ENCODE results near the gene LSG1.
"Not testable (repeated sequence)": the region's sequence is repeated elsewhere in the genome, so short reads cannot be mapped to it uniquely, and the experiment has no call there.

LSG1 gene

DNA sequence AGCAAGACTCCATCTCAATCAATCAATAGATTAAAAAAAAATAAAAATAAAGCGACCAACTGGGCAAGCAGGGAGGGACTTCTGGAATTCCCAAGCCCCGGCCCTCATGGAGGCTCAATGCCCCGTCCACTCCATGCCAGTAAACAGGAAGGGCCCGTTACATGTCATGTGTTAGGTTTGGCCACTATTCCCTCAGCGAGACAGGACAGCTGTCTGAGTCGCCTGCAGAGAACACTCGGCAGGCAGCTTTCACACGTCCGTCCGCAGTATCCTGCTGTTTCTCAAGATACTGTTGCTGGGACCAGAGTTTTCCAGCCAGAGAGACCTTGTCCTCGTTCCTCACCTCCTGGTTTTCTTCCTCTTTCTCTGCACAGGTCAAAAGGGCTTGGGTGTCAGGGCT lies 56.8 kb downstream of the LSG1 start:
- FAIRE-seq, result no peak

DNA sequence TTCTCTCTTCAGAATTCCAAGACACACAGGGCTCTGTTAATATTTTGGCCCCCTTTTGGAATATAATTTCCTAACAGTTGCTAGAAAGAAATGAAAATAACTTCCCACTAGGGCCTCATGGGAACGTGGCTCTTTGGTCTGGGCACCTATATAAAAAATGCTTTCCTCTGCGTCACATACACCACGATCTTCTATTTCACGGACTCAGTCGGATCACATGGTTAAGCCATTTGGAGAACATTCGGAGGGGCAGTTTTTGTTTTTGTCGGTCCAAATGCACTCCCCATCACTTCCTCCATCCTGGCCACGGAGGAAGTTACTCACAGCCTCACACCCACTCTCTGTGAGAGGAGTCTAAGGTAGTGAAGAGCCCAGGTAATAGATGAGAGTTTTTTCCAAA lies 59.8 kb downstream of the LSG1 start:
- FAIRE-seq, result no peak

DNA sequence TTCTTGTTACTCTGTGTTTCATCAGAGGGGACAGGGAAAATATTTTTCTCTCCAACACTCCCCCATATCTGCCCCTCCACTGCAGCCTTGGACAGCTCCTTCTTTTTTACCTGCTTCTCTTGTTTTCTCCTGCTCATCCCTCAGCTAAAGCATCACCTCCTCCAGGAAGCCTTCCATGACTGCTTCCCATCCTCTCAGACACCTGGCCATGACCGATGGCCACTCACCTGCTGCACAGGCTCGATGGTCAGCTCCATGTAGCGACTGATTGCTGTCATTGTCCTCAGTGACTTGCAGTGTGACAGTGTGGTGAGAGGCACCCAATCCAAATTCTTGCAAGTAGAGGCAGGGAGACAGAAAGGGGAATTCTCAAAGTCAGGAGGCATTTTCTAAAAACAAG lies 61.3 kb downstream of the LSG1 start:
- FAIRE-seq, result no peak

DNA sequence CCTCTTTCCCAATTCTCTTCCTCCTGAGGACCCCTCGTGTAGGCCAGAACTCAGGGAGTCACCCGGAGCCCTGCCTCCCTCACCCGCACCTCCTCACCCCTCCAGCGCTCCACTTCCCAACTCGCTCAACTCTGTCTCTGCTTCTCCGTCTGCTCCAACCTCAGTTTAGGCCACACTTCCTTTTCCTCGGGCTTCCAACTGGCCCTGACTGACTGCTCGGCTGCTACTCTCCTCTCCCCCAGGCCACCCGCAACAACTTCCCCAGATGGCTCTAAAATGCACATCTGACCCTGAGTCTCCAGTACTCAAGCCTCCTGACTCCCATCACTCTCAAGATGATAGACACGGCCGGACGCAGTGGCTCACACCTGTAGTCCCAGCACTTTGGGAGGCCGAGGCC lies 62.4 kb downstream of the LSG1 start:
- FAIRE-seq, result no peak

DNA sequence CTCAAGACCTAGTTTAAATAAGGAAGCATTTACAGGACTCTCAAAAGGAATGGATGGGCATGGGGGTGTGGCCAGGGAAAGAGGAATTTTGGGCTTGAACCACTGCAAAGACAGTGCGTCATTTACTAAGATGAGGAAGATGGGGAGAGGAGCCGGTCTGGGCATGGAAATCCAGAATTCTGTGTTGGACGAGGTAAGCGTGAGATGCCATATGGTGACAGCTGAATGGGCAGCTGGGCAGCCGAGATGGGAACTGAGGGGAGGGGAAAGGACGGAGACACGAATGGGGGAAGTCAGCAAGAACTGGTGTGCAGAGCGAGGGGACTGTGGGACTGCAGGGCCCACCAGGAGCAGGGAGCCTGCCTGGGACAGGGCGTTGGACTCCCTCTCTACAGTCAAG lies 63.0 kb downstream of the LSG1 start:
- FAIRE-seq, result no peak

DNA sequence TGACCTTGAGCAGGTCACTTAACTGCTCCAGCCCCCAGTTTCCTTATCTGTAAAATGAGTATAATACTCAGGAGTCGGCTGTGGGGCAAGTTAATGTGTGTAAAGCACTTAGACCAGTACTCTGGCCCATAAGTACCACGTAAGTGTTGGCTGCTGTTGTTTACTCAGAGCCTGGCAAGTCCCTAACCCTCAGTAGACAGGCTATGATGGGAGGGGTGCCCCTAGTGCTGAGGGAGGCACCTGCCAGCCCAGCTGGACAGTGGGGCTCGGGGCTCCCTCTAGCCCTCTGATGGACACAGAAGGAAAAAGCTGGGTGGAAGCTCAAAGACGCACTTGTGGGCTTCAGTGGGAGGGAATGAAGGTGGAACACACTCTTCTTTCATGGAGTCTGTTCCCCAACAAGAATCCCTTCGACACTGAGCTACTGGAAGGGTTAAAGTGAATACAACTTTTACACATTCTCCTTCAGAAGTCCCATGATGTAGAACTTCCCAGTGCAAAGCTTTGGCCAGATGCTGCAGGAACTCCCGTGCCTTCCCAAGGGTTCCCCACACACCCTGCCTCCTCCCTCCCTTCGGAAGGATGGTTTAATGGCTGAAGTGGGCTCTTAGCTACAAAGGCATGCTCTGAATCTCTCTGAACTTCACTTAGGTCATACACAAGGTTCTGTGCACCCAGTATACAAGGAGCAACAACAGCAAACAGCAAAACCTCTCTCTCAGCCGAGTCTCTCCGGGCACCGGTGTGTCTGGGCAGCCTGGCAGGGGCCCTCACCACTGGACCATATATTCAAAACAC lies 64.2 kb downstream of the LSG1 start:
- FAIRE-seq, result no peak

DNA sequence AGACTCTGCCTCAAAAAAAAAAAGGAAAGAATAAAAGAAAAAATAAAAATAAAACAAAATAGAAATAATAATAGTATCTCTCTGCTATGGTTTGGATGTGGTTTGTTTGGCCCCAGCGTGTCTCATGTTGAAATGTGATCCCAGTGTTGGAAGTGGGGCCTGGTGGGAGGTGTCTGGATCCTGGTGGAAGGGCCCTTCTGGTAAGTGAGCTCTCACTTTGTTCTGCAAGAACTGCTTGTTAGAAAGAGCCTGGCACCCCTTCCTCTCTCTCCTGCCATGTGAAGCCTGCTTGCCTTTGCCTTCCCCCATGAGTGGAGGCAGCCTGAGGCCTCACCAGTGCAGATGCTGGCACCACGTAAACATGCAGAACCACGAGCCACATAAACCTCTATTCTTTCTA lies 65.0 kb downstream of the LSG1 start:
- FAIRE-seq, result no peak

DNA sequence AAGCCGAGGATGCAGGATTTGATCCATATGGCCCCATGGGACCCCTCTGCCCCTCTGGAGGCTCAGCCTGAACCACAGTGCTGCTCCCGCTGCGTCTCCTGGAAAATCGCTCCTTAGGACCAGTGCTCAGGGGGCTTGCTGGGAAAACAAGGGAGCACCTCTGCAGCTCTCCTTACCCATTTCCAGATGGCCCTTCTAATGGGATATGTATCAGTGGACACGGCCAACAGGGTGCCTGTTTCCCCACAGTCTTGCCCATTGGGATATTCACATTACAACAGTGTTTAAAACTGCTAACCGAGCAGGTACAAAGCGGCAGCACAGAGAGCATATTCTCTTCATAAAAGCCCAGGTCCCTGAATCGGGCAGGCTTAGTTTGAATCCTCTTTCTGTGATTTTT lies 65.8 kb downstream of the LSG1 start:
- no peak for FAIRE-seq

DNA sequence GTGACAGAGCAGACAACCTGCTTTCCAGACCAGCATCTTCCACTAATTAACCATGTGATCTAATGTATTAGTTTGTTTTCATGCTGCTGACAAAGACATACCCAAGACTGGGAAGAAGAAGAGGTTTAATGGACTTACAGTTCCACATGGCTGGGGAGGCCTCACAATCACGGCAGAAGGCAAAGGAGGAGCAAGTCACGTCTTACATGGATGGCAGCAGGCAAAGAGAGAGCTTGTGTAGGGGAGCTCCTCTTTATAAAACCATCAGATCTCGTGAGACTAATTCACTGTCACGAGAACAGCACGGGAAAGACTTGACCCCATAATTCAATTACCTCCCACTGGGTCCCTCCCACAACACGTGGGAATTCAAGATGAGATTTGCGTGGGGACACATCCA lies 66.7 kb downstream of the LSG1 start:
- not testable (repeated sequence) for FAIRE-seq

DNA sequence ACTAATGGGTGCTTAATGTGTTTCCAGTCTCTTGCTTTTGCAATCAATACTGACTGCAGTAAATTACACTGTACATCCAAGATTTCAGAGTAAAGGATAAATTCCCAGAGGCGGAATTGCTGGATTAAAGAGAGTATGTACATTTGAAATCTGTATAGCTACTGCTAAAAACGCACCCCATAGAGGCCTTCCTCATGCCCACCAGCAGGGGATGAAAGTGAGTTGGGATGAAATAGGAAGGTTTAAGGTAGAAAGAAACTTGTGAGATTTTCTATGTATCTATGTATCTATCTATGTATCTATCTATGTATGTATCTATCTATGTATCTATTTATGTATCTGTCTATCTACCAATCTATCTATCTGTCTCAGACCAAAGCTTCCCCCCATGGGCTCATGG lies 67.2 kb downstream of the LSG1 start:
- no peak for FAIRE-seq

DNA sequence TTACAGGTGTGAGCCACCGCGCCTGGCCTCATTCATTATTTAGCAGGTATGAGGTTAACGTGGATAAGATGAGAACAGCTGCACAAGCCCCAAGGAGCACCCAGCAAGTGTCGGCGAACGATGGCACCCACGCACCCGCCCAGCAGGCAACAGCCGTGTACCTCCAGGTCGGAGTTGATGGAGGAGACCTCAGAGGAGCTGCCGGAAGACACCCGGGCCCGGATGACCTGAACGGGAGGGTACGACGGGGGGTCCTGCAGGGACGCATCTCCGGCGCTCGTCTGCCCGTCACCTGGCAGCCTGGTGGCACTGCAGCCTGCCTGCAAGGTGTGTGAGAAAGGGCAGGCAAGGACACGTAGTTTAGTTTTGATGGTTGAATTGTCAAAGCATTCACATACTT lies 67.9 kb downstream of the LSG1 start:
- FAIRE-seq, result no peak

DNA sequence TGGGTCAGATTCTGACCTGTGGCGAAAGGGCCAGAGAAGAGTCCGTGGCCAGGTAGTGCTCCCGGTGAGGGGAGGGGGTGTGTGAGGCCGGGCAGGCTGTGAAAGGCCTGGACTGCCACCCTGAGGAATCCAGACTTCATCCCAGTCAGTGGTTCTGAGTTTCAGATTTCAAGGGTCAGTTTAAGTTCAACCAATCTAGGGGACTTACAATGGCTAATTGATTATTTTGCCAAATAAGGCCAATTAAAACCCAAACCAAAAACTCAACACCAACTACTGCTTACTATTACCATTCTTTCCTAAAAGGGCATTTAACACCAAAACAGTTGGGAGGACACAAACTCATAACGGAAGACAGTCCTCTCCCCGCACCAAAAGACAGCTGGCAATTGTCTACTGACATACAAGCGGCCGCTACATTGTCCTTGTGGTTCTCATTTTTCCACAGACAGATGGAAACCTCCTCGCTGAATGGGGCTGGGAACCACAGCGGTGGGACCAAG lies 69.3 kb downstream of the LSG1 start:
- no peak for FAIRE-seq

DNA sequence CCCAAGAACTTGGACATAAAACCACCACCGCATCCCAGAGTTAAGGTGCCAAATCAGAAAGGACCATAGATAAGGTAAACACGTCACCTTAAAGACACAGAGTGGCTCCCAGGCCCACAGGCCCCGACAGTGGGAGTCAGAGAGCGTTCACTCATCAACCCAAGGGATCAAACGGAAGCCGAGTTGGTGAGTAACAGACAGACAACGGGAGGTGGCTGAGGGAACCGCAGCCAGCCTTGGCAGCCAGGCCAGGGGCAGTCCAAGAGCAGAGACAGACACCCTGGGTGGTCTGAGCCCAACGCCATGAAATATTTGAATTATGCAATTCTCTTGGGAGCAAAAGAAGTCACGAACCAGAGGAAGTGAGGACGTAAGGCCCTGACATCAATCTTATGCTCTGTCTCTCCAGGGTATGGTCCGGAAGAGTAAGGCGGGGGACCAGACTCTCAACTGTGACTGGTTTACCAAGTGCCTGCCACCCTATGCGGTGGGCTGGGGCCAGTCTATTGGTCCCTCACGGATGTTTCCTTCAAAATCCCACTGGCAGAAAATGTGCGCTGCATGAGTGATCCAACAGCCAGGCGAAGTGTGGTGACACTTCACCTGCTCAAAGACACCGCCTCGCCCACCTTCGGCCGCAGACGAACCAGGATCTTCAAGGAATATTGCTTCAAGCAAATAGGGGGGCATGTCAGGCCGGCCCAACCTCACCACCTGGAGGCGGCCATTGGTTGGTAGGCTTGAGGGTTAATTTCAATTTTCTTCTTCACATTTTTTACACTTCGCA lies 73.0 kb downstream of the LSG1 start:
- FAIRE-seq, result no peak

DNA sequence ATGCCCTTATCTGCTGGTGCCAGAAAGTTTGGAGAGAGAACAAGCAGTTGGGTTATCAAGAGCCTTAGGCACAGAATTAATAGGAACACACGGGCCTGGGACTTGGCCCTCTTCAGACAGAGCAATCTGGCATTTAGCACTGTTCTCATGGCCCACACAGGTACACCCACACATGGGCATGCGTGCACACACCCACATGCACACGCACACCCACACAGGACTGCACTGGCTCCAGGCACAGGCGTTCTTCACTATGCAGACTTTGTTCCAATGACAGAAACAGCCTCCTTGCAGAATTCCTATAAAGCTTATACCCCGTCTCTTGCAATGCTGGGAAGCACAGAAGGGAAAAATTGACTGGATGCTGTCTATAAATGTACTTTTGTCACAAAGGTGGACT lies 75.1 kb downstream of the LSG1 start:
- FAIRE-seq, result no peak

DNA sequence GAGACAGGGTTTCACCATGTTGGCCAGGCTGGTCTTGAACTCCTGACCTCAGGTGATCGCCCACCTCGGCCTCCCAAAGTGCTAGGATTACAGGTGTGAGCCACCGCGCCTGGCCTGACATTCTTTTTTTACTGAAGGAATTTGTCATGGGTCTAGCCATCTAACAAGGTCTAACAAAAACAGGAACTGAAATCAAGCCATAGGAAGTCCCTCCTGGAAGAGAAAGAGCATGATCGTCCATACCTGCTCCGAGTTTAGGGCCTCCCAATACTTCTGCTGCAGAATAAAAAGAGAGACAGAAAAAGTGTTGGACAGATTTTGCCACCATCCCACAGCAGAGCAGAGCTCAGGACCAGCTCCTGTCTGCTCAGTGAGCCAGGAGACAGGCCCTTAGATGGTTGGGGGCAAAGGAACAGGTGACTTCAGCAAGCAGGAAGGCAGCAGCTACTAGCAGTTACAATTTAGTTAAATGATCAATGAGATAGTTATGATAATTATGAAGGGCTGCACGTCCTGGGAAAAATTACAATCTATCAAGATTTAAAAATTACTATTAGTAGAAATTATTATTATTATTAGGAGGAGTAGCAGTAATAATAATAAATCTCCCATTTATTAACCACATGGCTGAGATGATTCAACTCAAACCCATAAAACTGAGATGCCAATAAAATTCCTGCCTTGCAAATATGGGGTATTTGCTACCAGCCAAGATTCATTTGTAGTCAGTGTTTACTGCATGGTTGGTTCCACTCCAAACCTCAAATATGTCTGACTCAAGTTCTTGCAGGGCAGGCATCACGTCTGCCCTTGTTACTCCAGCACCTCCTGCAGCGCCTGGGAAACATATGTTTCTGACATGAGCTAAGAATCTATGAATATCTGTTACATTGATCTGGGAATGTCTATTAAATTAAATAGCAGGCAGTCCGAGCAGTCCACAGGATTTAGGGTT lies 78.9 kb downstream of the LSG1 start:
- no peak for FAIRE-seq

Measured in TTC549 (cell line).